Stomach (tissue), 4 donors: ENCODE measurements around the gene RABGAP1L.

Experiments used
- CTCF ChIP-seq, 7 experiments: fragments of 450-650 bp in 4 of 7; fragments of 200-600 bp in 3 of 7; sonication (generic) in 3 of 7; IDR thresholded peaks; one replicate each; pipeline ENCODE4 v1.5.1; 2016 to 2019; ENCODE audit warnings: antibody characterized with exemption in 7 of 7, control low read depth in 2 of 7, mild to moderate bottlenecking in 1 of 7
- EP300 ChIP-seq: sonication (generic); formaldehyde crosslinking; IDR thresholded peaks from one replicate; pipeline ENCODE4 v1.6.1; 2017; ENCODE audit warnings: antibody characterized with exemption
- POLR2A ChIP-seq, 4 donors: fragments of 450-650 bp; IDR thresholded peaks; one replicate each; pipeline ENCODE4 v1.6.1; 2016; ENCODE audit warnings: antibody characterized with exemption in 4 of 4, control low read depth in 2 of 4, mild to moderate bottlenecking in 1 of 4, moderate library complexity in 1 of 4
- POLR2AphosphoS5 ChIP-seq, 3 donors: sonication (generic); formaldehyde crosslinking; IDR thresholded peaks; one replicate each; pipeline ENCODE4 v1.6.1; 2016; ENCODE audit warnings: antibody characterized with exemption in 3 of 3

GRCh38 chr1:174491606-174492005, 332.3 kb downstream of the RABGAP1L start:
- TF ChIP-seq POLR2AphosphoS5 (IDR thresholded peaks at IDR 0.05): no peak
- no peak for TF ChIP-seq POLR2A (IDR thresholded peaks at IDR 0.05)
- TF ChIP-seq CTCF (IDR thresholded peaks at IDR 0.05): no peak
- no peak for TF ChIP-seq EP300
